SK-N-MC (cell line): ENCODE measurements around the gene PRCC.

Experiments used
- EZH2 ChIP-seq: fragments of 200-600 bp; sonication (generic); IDR thresholded peaks from one replicate; pipeline ENCODE4 v1.6.1; 2017; ENCODE audit warnings: antibody characterized with exemption
- POLR2AphosphoS5 ChIP-seq: IDR thresholded peaks from 2 replicates; pipeline ENCODE4 v1.6.1; 2012; ENCODE audit warnings: mild to moderate bottlenecking, low read depth, low read length, borderline replicate concordance

DNA sequence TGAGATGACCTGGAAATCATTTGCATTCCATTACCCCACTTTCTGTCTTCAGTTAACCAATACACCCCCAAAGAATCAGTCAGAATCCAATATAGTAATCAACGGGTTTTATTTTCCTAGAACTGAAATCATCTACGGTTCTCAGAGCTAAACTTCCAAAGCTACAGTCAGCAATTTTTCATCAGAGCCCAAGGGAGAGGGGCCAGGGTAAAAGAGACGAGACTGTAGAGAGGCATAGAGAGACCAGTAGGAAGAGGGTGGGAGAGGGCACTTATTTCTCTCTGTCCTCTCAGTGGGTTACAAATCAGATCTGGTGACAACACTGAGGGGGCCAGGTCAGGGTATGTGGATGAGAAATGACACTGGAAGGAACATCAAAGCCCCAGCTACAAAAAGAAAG is 25.3 kb upstream of the PRCC start:
- no peak for TF ChIP-seq EZH2
- no peak for TF ChIP-seq POLR2AphosphoS5
